GM21515 (cell line): ENCODE results near the gene SERGEF.
A peak's percentile ranks its signal among the peaks of the same experiment; 100 is the strongest.
"Not testable (repeated sequence)": the region's sequence is repeated elsewhere in the genome, so short reads cannot be mapped to it uniquely, and the experiment has no call there.

Source experiments
- ATAC-seq: cut with Tn5 transposase; IDR thresholded peaks from one replicate; pipeline ENCODE4 v1.9.1; 2021; ENCODE audit not compliant: unreplicated experiment

Gene SERGEF

DNA sequence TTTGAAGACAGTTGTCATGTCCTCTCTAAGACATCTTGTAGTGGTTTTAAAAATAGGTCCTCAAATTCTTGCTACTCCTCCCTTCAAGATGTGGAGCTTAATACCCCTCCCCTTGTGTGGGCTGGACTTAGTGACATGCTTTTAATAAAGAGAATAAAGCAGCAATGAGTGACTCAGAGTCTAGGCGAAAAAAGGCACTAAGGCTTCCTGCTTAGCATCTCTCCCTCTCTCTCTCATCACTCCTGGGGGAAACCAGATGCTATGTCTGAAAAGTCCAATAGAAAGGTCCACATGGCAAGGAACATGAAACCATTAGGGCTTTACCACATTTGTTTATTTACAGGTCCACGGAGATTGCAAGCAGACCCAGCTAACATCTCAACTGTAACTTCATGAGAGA, 11.7 kb downstream of the SERGEF start:
- no peak for ATAC-seq

DNA sequence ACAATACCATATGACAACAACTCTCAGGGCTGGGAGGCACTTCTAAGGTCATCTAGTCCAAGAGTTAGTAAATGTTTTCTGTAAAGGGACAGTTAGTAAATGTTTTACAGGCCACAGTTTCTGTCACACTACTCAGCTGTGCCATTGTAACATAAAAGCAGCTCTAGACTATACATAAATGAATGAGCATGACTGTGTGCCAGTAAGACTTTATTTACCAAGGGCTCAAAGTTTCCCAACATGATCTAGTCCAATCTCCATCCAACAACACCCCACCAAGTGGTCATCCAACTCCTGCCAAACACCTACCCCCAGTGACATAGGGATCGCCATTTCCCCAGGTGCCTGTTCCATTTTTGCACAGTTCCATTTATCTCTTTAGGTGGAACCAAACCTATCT, 12.1 kb downstream of the SERGEF start:
- ATAC-seq: no peak

DNA sequence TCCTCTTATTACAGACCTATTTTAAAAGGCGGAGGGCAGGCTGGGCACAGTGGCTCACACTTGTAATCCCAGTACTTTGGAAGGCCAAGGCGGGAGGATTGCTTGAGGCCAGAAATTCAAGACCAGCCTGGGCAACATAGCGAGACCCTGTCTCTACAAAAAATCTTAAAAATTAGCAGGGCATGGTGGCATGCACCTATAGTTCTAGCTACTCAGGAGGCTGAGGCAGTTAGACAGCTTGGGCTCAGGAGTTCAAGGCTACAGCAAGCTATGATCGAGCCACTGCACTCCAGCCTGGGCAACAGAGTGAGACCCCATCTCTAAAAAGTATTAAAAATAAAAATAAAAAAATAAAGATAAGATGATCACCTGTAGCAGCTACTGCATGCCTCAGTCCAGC, 12.7 kb downstream of the SERGEF start:
- not testable (repeated sequence) for ATAC-seq

DNA sequence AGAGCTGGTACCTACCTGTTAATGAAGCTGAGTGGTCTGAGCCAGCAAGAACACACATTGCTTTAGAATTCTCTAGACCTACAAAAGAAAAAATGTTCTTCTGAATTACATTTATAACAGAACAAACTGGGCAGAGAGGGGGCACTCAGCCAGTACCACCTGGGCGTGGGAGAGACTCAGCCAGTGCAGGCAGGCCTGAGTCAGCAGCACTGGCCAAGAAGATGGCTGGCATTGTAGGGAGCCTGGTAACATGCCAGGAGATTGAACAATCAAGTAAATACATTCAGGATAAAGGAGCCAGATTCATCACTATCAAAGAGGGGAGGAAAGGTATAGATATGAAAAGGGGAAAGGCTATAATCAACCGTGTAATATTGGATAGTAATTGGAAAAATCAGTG, 19.9 kb downstream of the SERGEF start:
- no peak for ATAC-seq

DNA sequence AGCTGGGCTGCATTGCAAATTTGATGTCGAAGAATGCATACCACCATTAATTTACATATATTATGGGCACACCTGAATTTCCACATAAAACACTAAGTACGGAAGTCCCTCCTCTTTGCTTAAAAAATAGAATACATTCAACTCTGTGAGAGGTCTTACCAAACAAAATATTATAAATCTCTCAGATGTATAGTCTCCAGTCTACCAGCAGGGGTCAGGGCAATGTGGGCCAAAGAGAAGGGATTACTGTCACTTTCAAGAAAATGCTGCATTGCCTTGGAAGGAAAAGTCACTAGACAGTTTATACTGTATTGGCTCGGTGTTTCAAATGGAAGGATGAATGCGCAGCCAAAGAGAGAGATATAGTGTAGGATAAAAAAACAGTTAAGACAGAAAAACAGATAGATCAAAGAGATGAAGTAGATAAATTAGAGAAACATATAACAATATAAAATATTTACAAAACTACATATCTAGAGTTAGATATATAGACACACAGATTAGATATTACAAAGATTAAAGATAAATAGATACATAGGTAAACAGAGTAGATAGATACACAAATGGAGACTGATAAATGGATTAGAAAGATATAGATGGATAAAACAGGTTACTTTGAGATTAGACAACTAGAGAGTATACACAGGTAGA, 20.9 kb downstream of the SERGEF start:
- peak; percentile 91 for ATAC-seq

DNA sequence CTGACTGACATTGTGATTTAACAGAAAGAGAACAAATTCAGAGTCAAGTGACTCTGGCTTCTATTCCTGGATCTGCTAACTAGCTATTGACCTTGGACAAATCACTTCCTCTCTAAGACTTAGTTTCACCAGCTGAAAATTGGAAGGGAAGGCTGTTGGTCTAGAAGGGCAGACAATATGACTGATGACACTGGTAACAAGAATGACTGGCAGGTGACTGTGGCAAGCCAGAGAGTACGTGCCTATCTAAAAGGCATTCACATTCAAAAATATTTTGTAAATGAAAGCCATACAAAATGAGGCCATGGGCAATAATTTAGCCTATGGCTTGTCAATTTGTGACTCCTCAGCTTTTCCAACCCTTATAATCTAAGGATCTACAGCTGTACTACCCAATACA, 23.5 kb downstream of the SERGEF start:
- no peak for ATAC-seq

DNA sequence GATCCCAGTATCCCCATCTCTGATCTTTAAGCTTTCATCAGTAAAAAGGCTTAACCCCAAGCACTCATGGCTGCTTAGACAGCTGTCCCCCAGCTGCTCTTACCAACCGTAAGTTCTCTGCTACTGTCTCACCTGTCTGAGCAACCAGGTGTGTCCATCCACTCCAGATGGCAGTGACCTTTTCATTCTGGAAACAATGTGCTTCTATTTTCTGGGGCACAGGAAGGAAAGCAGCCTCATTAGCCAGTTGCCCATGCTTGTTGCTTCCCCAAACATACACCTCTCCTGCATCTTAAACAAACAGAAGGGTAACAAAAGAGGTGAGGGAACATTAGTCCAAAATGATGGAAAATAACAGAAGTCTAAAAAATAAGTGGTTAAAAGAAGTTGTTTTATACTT, 24.4 kb downstream of the SERGEF start:
- no peak for ATAC-seq

DNA sequence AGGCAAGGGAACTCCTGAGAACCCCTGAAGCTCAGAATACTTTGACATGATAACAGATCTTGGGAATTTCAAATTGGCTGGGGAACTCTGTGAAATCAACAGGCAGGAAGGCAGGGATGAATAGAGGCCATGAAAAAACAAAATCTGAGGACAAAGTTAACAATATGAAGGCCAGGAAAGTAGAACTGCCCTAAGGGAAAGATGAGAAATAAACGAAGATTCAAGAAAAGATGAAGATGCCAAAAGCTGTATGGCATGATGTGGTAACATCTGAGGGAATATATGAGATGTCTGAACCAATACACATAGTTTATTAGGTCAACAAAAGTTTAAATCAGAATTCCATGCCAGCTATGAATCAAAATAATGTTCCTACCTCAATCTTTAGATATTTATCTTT, 25.0 kb downstream of the SERGEF start:
- no peak for ATAC-seq

DNA sequence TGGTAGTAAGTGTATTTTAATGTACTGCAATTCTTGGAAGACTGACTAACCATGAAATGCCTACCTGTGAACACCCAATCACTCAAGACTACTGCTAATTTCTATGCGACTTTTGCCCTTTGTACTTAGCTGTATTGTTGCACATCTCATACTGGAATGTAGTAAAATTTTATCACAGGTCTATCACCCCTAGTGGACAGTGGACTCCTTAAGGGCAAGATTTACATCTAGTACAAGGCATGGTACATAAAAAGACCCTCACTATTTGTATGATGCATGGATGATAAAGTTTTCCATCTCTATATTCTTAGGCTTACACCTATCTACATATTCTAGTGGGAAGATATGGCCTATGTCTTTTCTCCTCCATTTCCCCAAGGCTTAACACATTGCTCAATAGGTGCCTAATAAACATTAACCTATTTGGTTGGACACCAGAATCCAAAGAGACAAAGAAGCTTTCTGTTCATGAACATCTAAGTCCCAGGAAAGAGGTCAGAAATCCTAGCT, 26.1 kb downstream of the SERGEF start:
- ATAC-seq: no peak

DNA sequence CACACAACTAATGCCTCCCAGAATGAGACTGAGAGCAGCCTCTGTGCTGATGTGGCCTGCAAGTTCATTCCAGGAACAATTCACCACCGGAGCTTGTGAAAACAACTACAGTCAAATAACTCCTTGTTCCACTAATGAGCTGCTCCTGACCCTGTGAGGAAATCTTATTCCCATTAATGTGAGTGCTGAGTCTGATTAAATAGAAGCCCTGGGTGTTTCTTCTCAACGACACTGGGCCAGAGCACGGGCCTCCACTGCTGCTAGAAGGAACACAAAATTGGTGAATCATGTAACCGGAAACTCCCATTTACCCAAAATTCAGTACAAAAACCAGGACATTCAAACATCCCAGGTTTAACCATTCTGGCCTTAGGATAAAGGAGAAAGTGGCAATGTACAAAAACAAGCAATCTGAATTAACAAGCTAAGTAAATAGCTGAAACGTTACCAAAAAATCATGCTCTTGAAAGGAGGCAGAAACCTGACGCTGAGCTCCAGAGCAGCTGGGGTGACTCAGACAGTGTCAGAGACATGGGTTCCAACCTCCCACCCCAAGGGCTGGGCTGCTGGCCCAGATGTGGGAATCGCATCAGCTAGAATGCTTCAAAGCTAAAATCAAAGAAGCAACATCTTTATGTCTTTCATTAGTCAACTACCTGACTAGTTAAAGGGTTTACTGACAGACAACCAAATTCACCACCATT, 26.7 kb downstream of the SERGEF start:
- no peak for ATAC-seq

DNA sequence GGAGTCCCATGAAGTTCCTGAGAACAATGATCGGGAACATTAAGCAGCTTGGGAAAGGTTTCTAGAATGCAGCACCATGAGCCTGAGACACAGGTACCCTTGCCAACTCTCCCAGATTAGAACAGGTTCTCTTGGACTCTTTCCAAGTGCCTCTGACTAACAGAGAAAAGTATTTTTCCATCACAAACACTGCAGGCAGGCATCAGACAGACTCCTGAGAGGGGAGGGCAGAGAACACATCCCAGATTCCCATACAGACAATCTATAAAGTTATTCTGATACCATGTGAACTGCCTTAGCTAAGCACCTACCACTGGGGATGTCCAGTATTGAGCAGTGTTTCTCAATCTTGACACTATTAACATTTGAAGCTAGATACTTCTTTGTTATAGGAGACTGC, 27.3 kb downstream of the SERGEF start:
- ATAC-seq: no peak

DNA sequence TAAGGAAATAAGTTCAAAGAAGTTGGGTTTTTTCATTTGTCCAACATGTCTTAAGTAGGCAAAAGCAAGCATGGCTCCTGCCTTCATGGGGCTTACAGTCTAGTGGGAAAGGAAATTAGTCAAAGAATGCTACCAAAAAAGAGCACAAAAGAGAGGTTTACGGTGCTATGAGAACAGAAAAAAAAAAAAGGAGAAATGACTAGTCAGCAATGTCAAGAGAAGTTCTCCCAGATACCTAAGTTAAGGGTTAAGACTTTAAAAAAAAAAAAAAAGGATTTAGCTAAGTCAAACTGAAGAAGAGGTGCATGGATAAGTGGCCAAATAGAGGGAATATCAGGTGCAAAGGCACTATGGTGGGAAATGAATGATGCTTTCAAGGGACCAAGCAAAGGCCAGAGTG, 29.3 kb downstream of the SERGEF start:
- ATAC-seq: no peak

DNA sequence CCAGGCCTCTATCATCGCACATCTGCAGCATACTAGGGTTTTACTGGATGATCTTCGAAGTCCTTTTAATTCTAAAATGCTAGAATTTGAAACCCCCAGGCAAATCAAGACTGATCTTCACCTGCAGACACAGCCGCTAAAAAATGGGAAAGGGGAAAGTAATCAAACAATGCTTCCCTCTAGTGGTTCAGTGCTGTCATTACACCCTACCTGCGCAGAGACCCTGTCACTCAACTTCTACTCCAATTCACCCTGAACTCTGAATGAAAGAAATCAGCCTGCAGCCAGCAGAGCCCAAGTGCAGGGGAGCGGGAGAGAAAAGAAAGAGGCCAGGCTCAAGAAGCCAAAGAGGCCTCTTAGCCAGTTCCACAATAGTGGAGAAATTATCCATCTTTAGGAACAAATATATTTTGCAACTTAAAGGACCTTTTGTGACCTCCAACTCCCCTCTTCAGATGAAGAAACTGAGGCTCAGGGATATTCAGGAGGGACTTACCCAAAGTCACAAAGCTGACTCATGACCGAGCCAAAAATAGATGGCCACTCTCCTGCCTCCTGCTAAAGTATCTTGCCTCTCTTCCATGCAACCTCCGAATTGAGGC, 33.0 kb downstream of the SERGEF start:
- no peak for ATAC-seq

DNA sequence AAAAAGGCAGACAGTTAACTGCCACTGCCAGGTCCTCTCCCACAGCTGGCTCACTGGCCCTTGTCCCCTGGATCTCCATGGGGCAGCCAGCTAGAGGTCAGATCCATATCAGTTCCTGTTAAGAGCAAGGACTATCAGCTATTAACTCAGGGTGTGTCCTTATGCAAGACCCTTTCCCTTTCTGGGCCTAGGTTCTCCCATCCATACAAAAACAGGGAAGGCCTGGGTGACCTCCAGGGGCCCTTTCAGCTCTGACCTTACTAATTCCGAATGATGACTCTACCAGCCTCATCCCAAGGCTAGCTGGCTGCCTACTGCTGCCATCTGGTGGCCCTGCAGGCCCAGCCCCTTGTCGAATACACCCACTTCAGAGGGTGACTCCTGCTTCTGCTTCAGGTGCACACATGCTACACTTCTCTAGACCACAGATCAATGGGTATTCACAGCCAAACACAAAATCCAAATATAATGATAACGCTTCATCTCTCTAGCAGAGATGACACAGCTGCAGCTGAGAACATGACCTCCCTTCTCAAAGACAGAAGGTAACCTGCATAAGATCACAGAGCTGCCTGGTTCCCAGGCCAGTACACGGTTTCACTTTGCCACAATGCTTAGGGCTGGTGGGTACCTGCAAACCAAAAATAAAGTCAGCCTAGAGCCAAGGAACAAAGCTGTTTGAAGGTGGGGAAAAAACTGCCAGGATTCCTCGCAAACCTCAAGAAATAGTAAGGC, 34.1 kb downstream of the SERGEF start:
- ATAC-seq: no peak

DNA sequence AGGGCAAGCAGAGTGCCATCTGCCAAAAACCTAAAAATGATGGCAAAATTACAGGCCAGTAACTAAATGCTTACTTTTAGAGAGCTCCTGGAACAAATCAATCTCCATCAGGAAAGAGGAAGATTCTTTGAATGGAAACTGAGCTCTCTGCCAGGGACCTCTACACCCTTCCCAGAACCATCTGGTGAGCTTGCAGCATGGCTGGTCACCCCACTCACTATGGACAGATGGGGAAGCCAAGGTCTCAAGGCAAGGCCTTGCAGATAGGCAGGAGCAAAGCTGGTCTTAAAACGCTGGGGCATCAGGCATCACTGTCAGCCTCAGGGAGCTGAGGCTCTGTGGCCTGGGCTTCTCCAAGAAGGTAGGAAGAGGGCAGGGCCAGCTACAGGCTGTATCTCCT, 36.2 kb downstream of the SERGEF start:
- no peak for ATAC-seq

DNA sequence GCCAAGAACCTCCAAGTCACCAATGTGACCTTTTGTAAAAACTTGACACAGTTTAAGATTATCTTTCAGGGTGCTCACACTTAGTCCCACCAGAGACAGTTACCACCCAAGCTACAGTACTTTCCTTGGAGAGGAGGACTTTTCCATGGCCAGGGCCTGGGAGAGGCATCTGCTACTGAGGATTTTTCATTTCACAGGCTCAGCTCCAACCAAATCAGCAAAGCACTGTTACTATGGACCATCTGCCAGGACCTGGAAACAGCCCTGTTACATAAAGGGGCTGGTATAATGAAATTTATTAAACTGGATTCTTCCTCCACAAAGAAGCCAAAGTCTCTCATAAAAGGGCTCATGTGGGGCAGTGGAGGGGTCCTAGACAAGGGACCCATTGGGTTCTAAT, 38.6 kb downstream of the SERGEF start:
- no peak for ATAC-seq

DNA sequence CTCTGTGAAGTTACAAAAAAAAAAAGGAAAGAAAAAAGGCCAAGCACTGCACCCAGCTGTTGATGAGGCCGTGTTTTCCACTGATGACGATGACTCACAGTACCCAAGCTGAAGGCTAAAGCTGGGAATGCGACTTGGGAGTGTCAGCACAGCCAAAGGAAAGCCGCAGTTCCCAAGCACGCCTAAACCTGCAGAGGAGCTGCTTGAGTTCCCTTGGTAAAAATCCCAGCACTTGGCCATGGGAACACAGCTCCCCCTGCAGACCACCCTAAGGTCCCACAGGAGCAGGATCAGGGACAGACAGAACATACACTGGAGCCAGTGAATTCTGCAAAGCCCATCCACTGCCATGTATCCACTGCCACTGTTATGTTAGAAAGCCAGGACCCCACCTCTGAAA, 39.9 kb downstream of the SERGEF start:
- no peak for ATAC-seq

DNA sequence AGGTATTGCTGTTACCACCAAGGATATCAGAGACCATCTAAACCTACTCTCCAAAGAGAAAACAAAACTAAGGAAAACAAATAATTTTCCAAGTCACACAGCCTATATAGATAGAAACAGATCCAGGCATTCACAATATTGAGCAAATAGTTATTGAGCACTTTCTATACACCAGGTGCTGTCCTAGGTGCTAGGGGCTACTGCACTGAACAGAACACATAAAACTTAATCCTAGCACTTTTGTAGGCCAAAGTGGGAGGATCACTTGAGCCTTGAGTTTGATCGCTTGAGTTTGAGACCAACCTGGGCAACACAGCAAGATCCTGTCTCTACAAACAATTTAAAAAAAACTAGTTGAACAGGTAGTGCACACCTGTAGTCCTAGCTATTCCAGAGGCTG, 44.6 kb downstream of the SERGEF start:
- ATAC-seq: no peak

DNA sequence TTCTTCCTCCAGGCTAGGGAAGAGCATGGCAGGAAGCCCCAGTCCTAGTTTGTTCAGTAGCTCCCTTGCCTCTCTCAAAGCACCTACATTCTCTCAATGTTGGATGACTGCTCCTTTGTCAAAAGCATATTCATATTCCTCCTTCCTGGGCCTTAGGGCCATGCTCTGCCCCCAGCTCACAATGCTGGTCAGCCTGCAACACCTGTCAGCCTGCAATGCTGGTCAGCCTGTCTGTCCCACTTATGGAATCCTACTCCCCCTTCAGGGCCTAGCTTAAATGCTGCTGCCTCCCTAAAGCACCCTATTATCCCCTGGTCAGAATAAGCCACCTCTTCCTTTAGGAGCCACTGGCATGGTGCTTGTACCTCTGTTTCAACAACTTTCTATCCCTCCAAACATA, 45.2 kb downstream of the SERGEF start:
- ATAC-seq: no peak

DNA sequence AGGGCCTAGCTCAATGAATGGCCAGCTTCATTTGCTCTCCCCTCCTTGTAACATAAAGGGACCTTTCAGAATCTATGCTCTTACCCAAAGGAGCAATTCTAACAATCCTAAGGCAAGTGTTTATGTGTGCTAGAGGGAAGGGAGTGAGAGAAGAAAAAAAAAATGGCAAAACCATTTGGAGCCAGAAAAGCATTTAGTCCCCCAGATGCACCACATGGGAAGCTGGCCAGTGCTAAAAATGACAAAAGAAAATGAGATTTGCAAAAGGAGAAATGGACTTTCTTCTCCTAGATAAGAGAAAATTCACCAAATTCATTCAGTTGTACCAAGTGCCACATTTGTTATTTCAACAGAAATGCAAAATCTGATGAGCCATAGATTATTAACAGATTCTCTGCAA, 52.8 kb downstream of the SERGEF start:
- ATAC-seq: no peak

DNA sequence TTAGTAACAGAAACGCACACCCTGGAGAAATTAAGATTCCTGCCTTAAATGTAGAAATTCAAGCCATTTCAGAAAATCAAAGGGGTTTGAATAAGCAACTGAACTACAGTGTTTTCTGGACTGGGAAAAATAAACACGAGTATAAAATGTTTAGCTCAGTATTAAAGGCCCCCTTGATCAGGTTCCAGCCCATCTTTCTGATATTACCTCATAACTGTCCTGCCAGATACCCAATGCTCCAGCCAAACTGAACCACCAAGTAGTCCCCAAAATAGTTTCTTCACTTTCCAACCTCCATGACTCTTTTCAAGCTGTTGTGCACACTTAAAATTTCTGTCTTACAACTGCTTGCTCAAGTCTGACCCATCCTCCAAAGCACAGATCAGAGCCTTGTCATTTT, 54.4 kb downstream of the SERGEF start:
- no peak for ATAC-seq
